A673 (cell line): Measurements from ENCODE around the gene KRT81. TPM values are rescaled to one million over a fixed set of nuclear protein-coding genes. Genes with fewer than 3 reads are reported as not detected.
"Not testable (repeated sequence)": the region's sequence is repeated elsewhere in the genome, so short reads cannot be mapped to it uniquely, and the experiment has no call there.

Experiments used
- BruUV-seq: library from RNA; stranded (reverse); fragments of 400-500 nt; replicated peaks from 2 replicates; lab custom pipeline; 2021; lab: Mats Ljungman, UMichigan
- CTCF ChIA-PET: fragments of 300-600 bp; sonication (Branson Sonifier 250); formaldehyde crosslinking; loops from one replicate; lab custom pipeline; 2022; ENCODE audit warnings: antibody characterized with exemption; lab: Charles Lee
- POLR2A ChIA-PET: fragments of 300-600 bp; sonication (Branson Sonifier 250); formaldehyde crosslinking; loops from one replicate; lab custom pipeline; 2022; ENCODE audit warnings: antibody characterized with exemption; ENCODE audit not compliant: low non-redundant PET; lab: Charles Lee
- DNase-seq: peaks from one replicate; pipeline ENCODE4 v3.0.0-alpha.2; 2015; ENCODE audit warnings: low spot score
- H3K27ac ChIP-seq: fragments of 200-600 bp; sonication (generic); 2 replicates; pipeline ENCODE4 v1.5.1; 2016; ENCODE audit warnings: mixed run types, low read depth, mild to moderate bottlenecking, mixed read lengths, antibody characterized with exemption, low read length; ENCODE audit not compliant: poor library complexity, severe bottlenecking
- H3K27me3 ChIP-seq: fragments of 200-600 bp; sonication (generic); replicated peaks from 2 replicates; pipeline ENCODE4 v1.6.1; 2017; ENCODE audit warnings: mixed run types, low read depth, mild to moderate bottlenecking, mixed read lengths, antibody characterized with exemption, low read length; ENCODE audit not compliant: insufficient read depth, poor library complexity
- H3K36me3 ChIP-seq: fragments of 200-600 bp; sonication (generic); 2 replicates; pipeline ENCODE4 v1.6.1; 2016; ENCODE audit warnings: mixed run types, mild to moderate bottlenecking, mixed read lengths, antibody characterized with exemption, low read length; ENCODE audit not compliant: insufficient read depth, poor library complexity, severe bottlenecking
- H3K4me1 ChIP-seq: fragments of 200-600 bp; sonication (generic); 2 replicates; pipeline ENCODE4 v1.6.1; 2017; ENCODE audit warnings: mixed run types, mild to moderate bottlenecking, mixed read lengths, antibody characterized with exemption, low read length; ENCODE audit not compliant: insufficient read depth, poor library complexity, severe bottlenecking
- H3K4me3 ChIP-seq: fragments of 200-600 bp; sonication (generic); 2 replicates; pipeline ENCODE4 v1.5.1; 2016; ENCODE audit warnings: low read depth, mixed run types, mild to moderate bottlenecking, mixed read lengths, low read length; ENCODE audit not compliant: poor library complexity, severe bottlenecking
- H3K9me3 ChIP-seq: fragments of 200-600 bp; sonication (generic); 2 replicates; pipeline ENCODE4 v1.6.1; 2016; ENCODE audit warnings: mixed run types, low read depth, mild to moderate bottlenecking, mixed read lengths, antibody characterized with exemption, low read length; ENCODE audit not compliant: poor library complexity, severe bottlenecking
- CTCF ChIP-seq: fragments of 300-800, 200-600 bp; sonication (generic); conservative IDR thresholded peaks from 2 replicates; pipeline ENCODE4 v1.5.1; 2017; ENCODE audit warnings: low read depth, mild to moderate bottlenecking, antibody characterized with exemption, low read length, moderate library complexity, mixed read lengths
- EZH2 ChIP-seq: fragments of 200-600 bp; sonication (generic); IDR thresholded peaks from 2 replicates; pipeline ENCODE4 v1.6.1; 2017; ENCODE audit warnings: borderline replicate concordance, low read depth, mild to moderate bottlenecking, mixed read lengths, antibody characterized with exemption, low read length; ENCODE audit not compliant: poor library complexity, severe bottlenecking
- intact Hi-C: fragments of 100-400 bp; cut with micrococcal nuclease; formaldehyde crosslinking; loops from one replicate; pipeline ENCODE4 v1.10.0; 2022; ENCODE audit not compliant: unreplicated experiment
- total RNA-seq: library from RNA; stranded (reverse); gene quantifications from 2 replicates; pipeline ENCODE4 v1.2.3, GENCODE V29; 2021

KRT81 gene
- total RNA-seq, 1 experiment from 2014 or later, result 0.30 TPM

- Histone ChIP-seq H3K27ac (no peak overlapping the region), H3K9me3 (no peaks in the 10 kb centered on the region), H3K36me3 (no peaks in the 10 kb centered on the region), H3K4me1 (peaks cover 15% of the 10 kb centered on the region), H3K27me3 (peaks cover 20% of the 10 kb centered on the region), H3K4me3 (no peak overlapping the region)
- no TSS peak for BruUV-seq
- ChIA-PET POLR2A (no interaction called here), CTCF (no interaction called here)
- no peak for DNase-seq
- intact Hi-C loops, result no loop called here
- TF ChIP-seq EZH2, result no peak
Observed at GRCh38 chr12:52260361-52261207, 30.8 kb downstream of the KRT81 start.

GRCh38 chr12:52259657-52260243, 31.6 kb downstream of the KRT81 start:
- TF ChIP-seq EZH2, result no peak
- TF ChIP-seq CTCF, result no peak
- Histone ChIP-seq H3K27ac (no peak overlapping the region), H3K4me3 (no peak overlapping the region), H3K9me3 (no peaks in the 10 kb centered on the region), H3K4me1 (peaks cover 15% of the 10 kb centered on the region), H3K36me3 (no peaks in the 10 kb centered on the region), H3K27me3 (peaks cover 20% of the 10 kb centered on the region)
- intact Hi-C loops, result no loop called here
- CTCF ChIA-PET, result interaction anchor here (0.7 kb wide), 1 partner anchor 20 kb away, joined by 3 read pairs; no protein-coding TSS in a partner anchor
- POLR2A ChIA-PET, result no interaction called here
- DNase-seq, result no peak
- BruUV-seq, result no TSS peak

- H3K36me3 ChIP-seq, result no peaks in the 10 kb centered on the region
- DNase-seq, result no peak
- peaks cover 20% of the 10 kb centered on the region for H3K27me3 ChIP-seq
- BruUV-seq, result no TSS peak
- TF ChIP-seq EZH2, result peak; percentile 49
- TF ChIP-seq CTCF, result no peak
- no peaks in the 10 kb centered on the region for H3K9me3 ChIP-seq
- intact Hi-C loops, result no loop called here
- ChIA-PET POLR2A (no interaction called here), CTCF (no interaction called here)
- peaks cover 15% of the 10 kb centered on the region for H3K4me1 ChIP-seq
- H3K4me3 ChIP-seq, result no peak overlapping the region
- no peak overlapping the region for H3K27ac ChIP-seq
Observed at GRCh38 chr12:52258335-52258901, 32.9 kb downstream of the KRT81 start.

- POLR2A ChIA-PET, H3K27ac ChIP-seq, H3K9me3 ChIP-seq, BruUV-seq, CTCF ChIA-PET, H3K36me3 ChIP-seq, intact Hi-C loops, H3K4me3 ChIP-seq, DNase-seq: not testable (repeated sequence)
- Histone ChIP-seq H3K27me3 (peaks cover 20% of the 10 kb centered on the region), H3K4me1 (peaks cover 15% of the 10 kb centered on the region)
Observed at GRCh38 chr12:52257922-52258321, 33.4 kb downstream of the KRT81 start.
